ENCODE data around the gene PSD2. TPM values are rescaled to one million over a fixed set of nuclear protein-coding genes. Genes with fewer than 3 reads are reported as not detected.

Gene PSD2
- total RNA-seq, 5 donors from 2014 or later (not counting 1 experiment from before 2014, with no cell fraction given): 0.07 to 0.15 (median 0.09) TPM; not detected in 2

DNA sequence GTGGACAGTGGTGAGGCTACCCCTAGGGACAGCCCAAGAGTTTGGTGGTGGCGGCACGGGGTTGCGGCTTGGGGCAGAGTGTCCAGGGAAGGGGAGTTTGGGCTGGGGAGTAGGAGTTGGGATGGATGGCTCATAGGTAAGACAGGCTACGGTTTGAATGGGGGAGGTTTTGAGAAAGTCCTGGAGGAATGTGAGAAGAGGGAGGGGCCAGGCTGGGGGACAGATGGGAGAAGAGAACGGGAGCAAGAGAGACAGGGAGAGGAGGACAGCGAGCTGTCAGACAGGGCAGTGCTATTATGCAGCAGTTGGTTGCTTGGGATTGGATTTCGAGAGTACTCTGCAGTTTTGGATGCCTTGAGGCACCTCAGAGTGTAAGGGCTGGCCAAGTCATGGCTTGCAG lies 24.5 kb downstream of the PSD2 start:
- Mint-ChIP-seq H3K27ac (no peak overlapping the region), H3K9me3 (peaks cover 5 to 7% (median 6%) of the 10 kb centered on the region in 3 donors), H3K27me3 (peaks cover 18 to 19% of the 10 kb centered on the region in 2 donors), H3K4me1 (no peaks in the 10 kb centered on the region), H3K4me3 (no peak overlapping the region), H3K36me3 (peaks cover 3% of the 10 kb centered on the region)
- ChIA-PET POLR2A (no interaction called here), CTCF (no interaction called here)
- Histone ChIP-seq H3K9me3 (no peaks in the 10 kb centered on the region), H3K4me3 (ENCODE audit: control insufficient read depth in 1 of 2, extremely low read depth in 1 of 2, low read length in 1 of 2) (no peak overlapping the region), H3K4me1 (ENCODE audit: control insufficient read depth in 1 of 2, extremely low read depth in 1 of 2, insufficient read depth in 2 of 2, low read length in 2 of 2) (no peaks in the 10 kb centered on the region), H3K27ac (ENCODE audit: low read length) (no peak overlapping the region), H3K27me3 (replicated peaks in 1 of 2; ENCODE audit: control insufficient read depth in 2 of 2, extremely low read depth in 1 of 2, insufficient read depth in 2 of 2, low read length in 1 of 2) (peaks cover 0 to 62% of the 10 kb centered on the region in 2 experiments), H3K36me3 (ENCODE audit: control insufficient read depth in 2 of 2, extremely low read depth in 1 of 2, insufficient read depth in 1 of 2, low read length in 1 of 2) (no peaks in the 10 kb centered on the region)
- DNase-seq (no peak), ATAC-seq (replicated peaks in 1 of 4) (no peak)
- 61% methylated on average over 7 of the region's 7 CpGs for WGBS (ENCODE audit: insufficient coverage)

DNA sequence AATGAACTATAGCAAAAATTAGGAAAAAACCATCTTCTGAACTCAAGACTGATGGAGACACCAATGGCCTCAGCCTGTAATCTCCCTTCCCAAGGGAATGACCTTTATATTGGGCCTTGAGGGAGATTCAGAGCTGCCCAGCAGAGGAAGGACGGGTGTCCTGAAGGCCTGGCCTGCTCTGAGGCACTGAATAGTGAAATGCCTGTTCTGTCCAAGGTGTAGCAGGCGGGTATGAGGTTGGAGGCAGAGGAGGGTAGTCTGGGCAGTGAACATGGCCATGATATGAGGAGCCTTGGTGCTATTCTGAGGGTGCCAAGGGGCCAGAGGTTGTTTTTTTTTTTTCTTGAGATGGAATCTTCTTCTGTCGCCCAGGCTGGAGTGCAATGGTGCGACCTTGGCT lies 25.0 kb downstream of the PSD2 start:
- ChIA-PET POLR2A (no interaction called here), CTCF (no interaction called here)
- peaks cover 3% of the 10 kb centered on the region for H3K36me3 Mint-ChIP-seq
- ATAC-seq (replicated peaks in 1 of 4) (no peak), DNase-seq (no peak)
- Histone ChIP-seq H3K4me1 (ENCODE audit: control insufficient read depth in 1 of 2, extremely low read depth in 1 of 2, insufficient read depth in 2 of 2, low read length in 2 of 2) (no peaks in the 10 kb centered on the region), H3K4me3 (ENCODE audit: control insufficient read depth in 1 of 2, extremely low read depth in 1 of 2, low read length in 1 of 2) (no peak overlapping the region), H3K27me3 (replicated peaks in 1 of 2; ENCODE audit: control insufficient read depth in 2 of 2, extremely low read depth in 1 of 2, insufficient read depth in 2 of 2, low read length in 1 of 2) (peaks cover 0 to 63% of the 10 kb centered on the region in 2 experiments), H3K27ac (ENCODE audit: low read length) (no peak overlapping the region), H3K36me3 (ENCODE audit: control insufficient read depth in 2 of 2, extremely low read depth in 1 of 2, insufficient read depth in 1 of 2, low read length in 1 of 2) (no peaks in the 10 kb centered on the region), H3K9me3 (no peaks in the 10 kb centered on the region)
- H3K27ac Mint-ChIP-seq: no peak overlapping the region
- H3K4me1 Mint-ChIP-seq: no peaks in the 10 kb centered on the region
- H3K4me3 Mint-ChIP-seq: no peak overlapping the region
- H3K9me3 Mint-ChIP-seq: peaks cover 5 to 7% (median 6%) of the 10 kb centered on the region in 3 donors
- H3K27me3 Mint-ChIP-seq: peaks cover 18 to 19% of the 10 kb centered on the region in 2 donors
- WGBS (ENCODE audit: insufficient coverage): 56% methylated on average over 2 of the region's 4 CpGs

- no peak for DNase-seq
- H3K27ac ChIP-seq (ENCODE audit: low read length): no peak overlapping the region
- peaks cover 3% of the 10 kb centered on the region for H3K36me3 Mint-ChIP-seq
- ChIA-PET POLR2A (no interaction called here), CTCF (interaction anchor here in 1 of 2 donors (1.1 kb wide), 1 partner anchor 45 kb away, joined by 3 read pairs; no protein-coding TSS in a partner anchor)
- H3K36me3 ChIP-seq (ENCODE audit: control insufficient read depth in 2 of 2, extremely low read depth in 1 of 2, insufficient read depth in 1 of 2, low read length in 1 of 2): no peaks in the 10 kb centered on the region
- H3K9me3 ChIP-seq: no peaks in the 10 kb centered on the region
- H3K4me3 ChIP-seq (ENCODE audit: control insufficient read depth in 1 of 2, extremely low read depth in 1 of 2, low read length in 1 of 2): no peak overlapping the region
- H3K4me1 Mint-ChIP-seq: no peaks in the 10 kb centered on the region
- no peak overlapping the region for H3K4me3 Mint-ChIP-seq
- no peaks in the 10 kb centered on the region for H3K4me1 ChIP-seq (ENCODE audit: control insufficient read depth in 1 of 2, extremely low read depth in 1 of 2, insufficient read depth in 2 of 2, low read length in 2 of 2)
- no peak overlapping the region for H3K27ac Mint-ChIP-seq
- H3K27me3 Mint-ChIP-seq: peaks cover 15 to 18% of the 10 kb centered on the region in 2 donors
- H3K9me3 Mint-ChIP-seq: peaks cover 6 to 7% (median 7%) of the 10 kb centered on the region in 3 donors
- ATAC-seq (replicated peaks in 1 of 4): no peak
- 84% methylated on average over 7 of the region's 11 CpGs for WGBS (ENCODE audit: insufficient coverage)
- peaks cover 0 to 57% of the 10 kb centered on the region in 2 experiments for H3K27me3 ChIP-seq (replicated peaks in 1 of 2; ENCODE audit: control insufficient read depth in 2 of 2, extremely low read depth in 1 of 2, insufficient read depth in 2 of 2, low read length in 1 of 2)
Measured at GRCh38 chr5:139821806-139822552, 26.4 kb downstream of the PSD2 start.

- no peak overlapping the region for H3K27ac Mint-ChIP-seq
- H3K36me3 Mint-ChIP-seq: peaks cover 3% of the 10 kb centered on the region
- POLR2A ChIA-PET: no interaction called here
- Histone ChIP-seq H3K36me3 (ENCODE audit: control insufficient read depth in 2 of 2, extremely low read depth in 1 of 2, insufficient read depth in 1 of 2, low read length in 1 of 2) (no peaks in the 10 kb centered on the region), H3K9me3 (no peaks in the 10 kb centered on the region), H3K4me1 (ENCODE audit: control insufficient read depth in 1 of 2, extremely low read depth in 1 of 2, insufficient read depth in 2 of 2, low read length in 2 of 2) (no peaks in the 10 kb centered on the region), H3K27ac (ENCODE audit: low read length) (no peak overlapping the region), H3K4me3 (ENCODE audit: control insufficient read depth in 1 of 2, extremely low read depth in 1 of 2, low read length in 1 of 2) (no peak overlapping the region), H3K27me3 (replicated peaks in 1 of 2; ENCODE audit: control insufficient read depth in 2 of 2, extremely low read depth in 1 of 2, insufficient read depth in 2 of 2, low read length in 1 of 2) (peaks cover 0 to 53% of the 10 kb centered on the region in 2 experiments)
- CTCF ChIA-PET: interaction anchor here in 1 of 2 donors (1.1 kb wide), 1 partner anchor 46 kb away, joined by 3 read pairs; no protein-coding TSS in a partner anchor
- DNase-seq (no peak), ATAC-seq (replicated peaks in 1 of 4) (no peak)
- peaks cover 6 to 14% (median 7%) of the 10 kb centered on the region in 3 donors for H3K9me3 Mint-ChIP-seq
- H3K27me3 Mint-ChIP-seq: peaks cover 15 to 18% of the 10 kb centered on the region in 2 donors
- H3K4me3 Mint-ChIP-seq: no peak overlapping the region
- WGBS (ENCODE audit: insufficient coverage): 89% methylated on average over 21 of the region's 25 CpGs
- H3K4me1 Mint-ChIP-seq: no peaks in the 10 kb centered on the region
Measured at GRCh38 chr5:139822553-139823425, 27.2 kb downstream of the PSD2 start.

GRCh38 chr5:139823757-139824355 lies 28.2 kb downstream of the PSD2 start:
- Histone ChIP-seq H3K4me3 (ENCODE audit: control insufficient read depth in 1 of 2, extremely low read depth in 1 of 2, low read length in 1 of 2) (no peak overlapping the region), H3K27ac (ENCODE audit: low read length) (no peak overlapping the region), H3K27me3 (replicated peaks in 1 of 2; ENCODE audit: control insufficient read depth in 2 of 2, extremely low read depth in 1 of 2, insufficient read depth in 2 of 2, low read length in 1 of 2) (peaks cover 0 to 57% of the 10 kb centered on the region in 2 experiments), H3K36me3 (ENCODE audit: control insufficient read depth in 2 of 2, extremely low read depth in 1 of 2, insufficient read depth in 1 of 2, low read length in 1 of 2) (no peaks in the 10 kb centered on the region), H3K9me3 (no peaks in the 10 kb centered on the region), H3K4me1 (ENCODE audit: control insufficient read depth in 1 of 2, extremely low read depth in 1 of 2, insufficient read depth in 2 of 2, low read length in 2 of 2) (no peaks in the 10 kb centered on the region)
- WGBS (ENCODE audit: insufficient coverage): 86% methylated on average over 6 of the region's 7 CpGs
- ChIA-PET CTCF (no interaction called here), POLR2A (no interaction called here)
- DNase-seq: no peak
- peaks cover 15 to 18% of the 10 kb centered on the region in 2 donors for H3K27me3 Mint-ChIP-seq
- ATAC-seq (replicated peaks in 1 of 4): no peak
- peaks cover 1% of the 10 kb centered on the region for H3K36me3 Mint-ChIP-seq
- H3K27ac Mint-ChIP-seq: peak overlapping the region in 1 of 2 donors; percentile 53
- H3K4me3 Mint-ChIP-seq: no peak overlapping the region
- no peaks in the 10 kb centered on the region for H3K4me1 Mint-ChIP-seq
- H3K9me3 Mint-ChIP-seq: peaks cover 2 to 12% (median 5%) of the 10 kb centered on the region in 3 donors

DNA sequence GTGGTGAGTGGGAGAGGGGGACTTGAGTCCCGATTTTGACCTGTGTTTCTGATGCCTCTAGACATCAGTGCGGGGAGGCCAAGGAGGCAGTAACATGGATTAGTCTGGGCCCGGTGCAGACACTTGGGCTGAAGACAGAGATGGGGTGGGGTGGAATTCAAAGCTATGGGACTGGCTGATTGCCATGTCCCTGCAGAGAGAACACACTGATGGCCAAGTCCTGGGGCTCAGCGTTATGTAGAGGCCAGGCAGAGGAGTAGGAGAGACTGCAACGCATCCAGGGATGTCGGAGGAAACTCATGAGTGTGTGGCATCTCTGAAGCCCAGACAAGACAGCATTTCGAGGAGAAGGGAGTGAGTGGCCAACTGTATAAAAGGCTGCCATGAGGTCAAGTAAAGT lies 30.1 kb downstream of the PSD2 start:
- Mint-ChIP-seq H3K27me3 (peaks cover 8 to 10% of the 10 kb centered on the region in 2 donors), H3K27ac (no peak overlapping the region), H3K4me3 (no peak overlapping the region), H3K36me3 (no peaks in the 10 kb centered on the region), H3K4me1 (no peaks in the 10 kb centered on the region), H3K9me3 (peaks cover 0 to 13% (median 0%) of the 10 kb centered on the region in 3 donors)
- ATAC-seq (replicated peaks in 1 of 4): no peak
- Histone ChIP-seq H3K4me3 (ENCODE audit: control insufficient read depth in 1 of 2, extremely low read depth in 1 of 2, low read length in 1 of 2) (no peak overlapping the region), H3K4me1 (ENCODE audit: control insufficient read depth in 1 of 2, extremely low read depth in 1 of 2, insufficient read depth in 2 of 2, low read length in 2 of 2) (no peaks in the 10 kb centered on the region), H3K27ac (ENCODE audit: low read length) (no peak overlapping the region), H3K27me3 (replicated peaks in 1 of 2; ENCODE audit: control insufficient read depth in 2 of 2, extremely low read depth in 1 of 2, insufficient read depth in 2 of 2, low read length in 1 of 2) (peaks cover 0 to 46% of the 10 kb centered on the region in 2 experiments), H3K9me3 (no peaks in the 10 kb centered on the region), H3K36me3 (ENCODE audit: control insufficient read depth in 2 of 2, extremely low read depth in 1 of 2, insufficient read depth in 1 of 2, low read length in 1 of 2) (no peaks in the 10 kb centered on the region)
- WGBS (ENCODE audit: insufficient coverage): 82% methylated on average over 7 of the region's 7 CpGs
- DNase-seq: no peak
- CTCF ChIA-PET: interaction anchor here in 1 of 2 donors (0.5 kb wide), 1 partner anchor 1557 kb away, joined by 8 read pairs; no protein-coding TSS in a partner anchor
- POLR2A ChIA-PET: no interaction called here
